Panc1 (cell line): ENCODE data around the gene ZDHHC4. TPM values are rescaled to one million over a fixed set of nuclear protein-coding genes. Genes with fewer than 3 reads are reported as not detected.

Experiments used
- ATAC-seq: fragments of 200-7000 bp; cut with Tn5 transposase; 2 replicates; pipeline ENCODE4 v1.9.1; 2020; ENCODE audit warnings: mild to moderate bottlenecking, moderate library complexity
- BruUV-seq: library from RNA; stranded (reverse); fragments of 400-500 nt; replicated peaks from 2 replicates; lab custom pipeline; 2021; lab: Mats Ljungman, UMichigan
- CTCF ChIA-PET: fragments of 300-600 bp; sonication (Branson Sonifier 250); formaldehyde crosslinking; loops from one replicate; lab custom pipeline; 2022; ENCODE audit warnings: antibody characterized with exemption; lab: Charles Lee
- POLR2A ChIA-PET: fragments of 300-600 bp; sonication (Branson Sonifier 250); formaldehyde crosslinking; loops from one replicate; lab custom pipeline; 2022; ENCODE audit warnings: antibody characterized with exemption; lab: Charles Lee
- DNase-seq: peaks from one replicate; pipeline ENCODE4 v3.0.0-alpha.2; 2010; ENCODE audit warnings: low read depth, low spot score
- H3K27ac ChIP-seq: 2 replicates; pipeline ENCODE4 v1.5.1; 2011; ENCODE audit warnings: mild to moderate bottlenecking, low read length, inconsistent platforms
- H3K27me3 ChIP-seq: fragments of 200-500 bp; sonication (Bioruptor generic); 2 replicates; pipeline ENCODE4 v1.6.0; 2014; ENCODE audit warnings: low read length, inconsistent platforms; ENCODE audit not compliant: control insufficient read depth, insufficient read depth
- H3K36me3 ChIP-seq: fragments of 200-500 bp; sonication (Bioruptor generic); 2 replicates; pipeline ENCODE4 v1.5.1; 2014; ENCODE audit warnings: inconsistent platforms, mild to moderate bottlenecking, low read length, moderate library complexity; ENCODE audit not compliant: control insufficient read depth, insufficient read depth
- H3K4me1 ChIP-seq: 2 replicates; pipeline ENCODE4 v1.5.1; 2011; ENCODE audit warnings: inconsistent platforms, mild to moderate bottlenecking, low read length, moderate library complexity; ENCODE audit not compliant: control insufficient read depth, insufficient read depth
- H3K4me3 ChIP-seq, 2 experiments: 2 replicates each; pipeline ENCODE4 v1.5.1; 2011 to 2012; ENCODE audit warnings: low read depth in 2 of 2, low read length in 2 of 2, mild to moderate bottlenecking in 2 of 2, inconsistent platforms in 1 of 2, moderate library complexity in 1 of 2
- H3K9me3 ChIP-seq: fragments of 200-500 bp; sonication (Bioruptor generic); 2 replicates; pipeline ENCODE4 v1.5.1; 2014; ENCODE audit warnings: low read depth, mild to moderate bottlenecking, inconsistent platforms, low read length, moderate library complexity; ENCODE audit not compliant: control insufficient read depth, insufficient read depth
- POLR2AphosphoS5 ChIP-seq: IDR thresholded peaks from 2 replicates; pipeline ENCODE4 v1.6.1; 2012; ENCODE audit warnings: mild to moderate bottlenecking, low read depth, low read length, moderate library complexity
- SIN3A ChIP-seq: IDR thresholded peaks from 2 replicates; pipeline ENCODE4 v1.6.1; 2012; ENCODE audit warnings: low read depth, mild to moderate bottlenecking, low read length, moderate library complexity, borderline replicate concordance; ENCODE audit not compliant: insufficient read depth
- TCF7L2 ChIP-seq: IDR thresholded peaks from 2 replicates; pipeline ENCODE4 v1.6.1; 2011; ENCODE audit warnings: mild to moderate bottlenecking, low read depth, low read length, inconsistent platforms
- in situ Hi-C: cut with HindIII; loops from 2 replicates; pipeline ENCODE4 v1.10.0; 2016; ENCODE audit warnings: low sequenced_read_pairs, low pct_unique_long_range_greater_than_20kb
- intact Hi-C: fragments of 100-400 bp; cut with micrococcal nuclease; formaldehyde crosslinking; loops from one replicate; pipeline ENCODE4 v1.10.0; 2022; ENCODE audit not compliant: unreplicated experiment
- total RNA-seq: library from RNA; stranded (reverse); gene quantifications from one replicate; pipeline ENCODE4 v1.2.1, GENCODE V29; 2021; ENCODE audit not compliant: unreplicated experiment
- TF ChIP-seq, protein P1 (sequence below), 2 experiments: IDR thresholded peaks; 2 replicates each; pipeline ENCODE4 v1.6.1; 2011 to 2012; ENCODE audit warnings: low read depth in 2 of 2, control low read depth in 1 of 2, low read length in 1 of 2, mild to moderate bottlenecking in 1 of 2, moderate library complexity in 1 of 2; ENCODE audit not compliant: insufficient read depth in 1 of 2
- TF ChIP-seq, protein P2 (sequence below): fragments of 450-650 bp; IDR thresholded peaks from 2 replicates; pipeline ENCODE4 v1.5.1; 2017; ENCODE audit warnings: mild to moderate bottlenecking

The ZDHHC4 gene
- total RNA-seq, 1 experiment from 2014 or later: 113 TPM

DNA sequence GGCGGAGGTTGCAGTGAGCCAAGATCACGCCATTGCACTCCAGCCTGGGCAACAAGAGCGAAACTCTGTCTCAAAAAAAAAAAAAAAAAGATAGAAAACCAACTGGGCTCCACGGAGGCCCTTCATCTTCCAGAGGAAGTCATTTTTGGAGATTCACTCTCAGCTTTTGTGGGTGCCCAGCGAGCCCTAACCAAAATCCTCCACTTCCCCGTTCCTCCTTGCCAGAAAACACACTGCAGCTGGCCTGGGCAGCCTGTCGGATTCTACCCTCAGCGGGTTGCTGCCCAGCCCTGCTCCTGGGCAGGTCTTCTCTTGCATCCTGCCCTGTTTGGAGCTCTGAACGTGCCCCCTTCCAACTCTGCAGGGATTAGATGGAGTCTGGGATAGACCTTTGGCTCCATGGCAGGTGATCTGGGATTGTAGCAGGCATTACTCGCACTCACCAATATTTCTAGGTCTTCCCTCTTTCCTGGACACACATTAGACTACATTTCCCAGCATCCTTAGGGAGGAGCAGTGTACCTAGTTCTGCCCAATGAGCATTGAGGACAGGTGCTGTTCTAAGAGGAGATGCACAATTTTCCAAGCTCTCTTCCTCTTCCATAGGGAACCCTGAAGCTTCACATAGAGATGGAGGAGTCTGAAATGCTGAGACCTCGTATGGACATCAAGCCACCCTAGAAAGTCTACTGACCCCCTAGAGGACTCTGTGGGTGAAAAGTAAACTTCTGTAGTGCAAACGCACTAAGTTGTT lies 30.6 kb upstream of the ZDHHC4 start:
- CTCF ChIA-PET: no interaction called here
- no peaks in the 10 kb centered on the region for H3K36me3 ChIP-seq
- POLR2A ChIA-PET: no interaction called here
- TF ChIP-seq POLR2AphosphoS5 (no peak), SIN3A (no peak), TCF7L2 (no peak)
- TF ChIP-seq, protein P1, sequence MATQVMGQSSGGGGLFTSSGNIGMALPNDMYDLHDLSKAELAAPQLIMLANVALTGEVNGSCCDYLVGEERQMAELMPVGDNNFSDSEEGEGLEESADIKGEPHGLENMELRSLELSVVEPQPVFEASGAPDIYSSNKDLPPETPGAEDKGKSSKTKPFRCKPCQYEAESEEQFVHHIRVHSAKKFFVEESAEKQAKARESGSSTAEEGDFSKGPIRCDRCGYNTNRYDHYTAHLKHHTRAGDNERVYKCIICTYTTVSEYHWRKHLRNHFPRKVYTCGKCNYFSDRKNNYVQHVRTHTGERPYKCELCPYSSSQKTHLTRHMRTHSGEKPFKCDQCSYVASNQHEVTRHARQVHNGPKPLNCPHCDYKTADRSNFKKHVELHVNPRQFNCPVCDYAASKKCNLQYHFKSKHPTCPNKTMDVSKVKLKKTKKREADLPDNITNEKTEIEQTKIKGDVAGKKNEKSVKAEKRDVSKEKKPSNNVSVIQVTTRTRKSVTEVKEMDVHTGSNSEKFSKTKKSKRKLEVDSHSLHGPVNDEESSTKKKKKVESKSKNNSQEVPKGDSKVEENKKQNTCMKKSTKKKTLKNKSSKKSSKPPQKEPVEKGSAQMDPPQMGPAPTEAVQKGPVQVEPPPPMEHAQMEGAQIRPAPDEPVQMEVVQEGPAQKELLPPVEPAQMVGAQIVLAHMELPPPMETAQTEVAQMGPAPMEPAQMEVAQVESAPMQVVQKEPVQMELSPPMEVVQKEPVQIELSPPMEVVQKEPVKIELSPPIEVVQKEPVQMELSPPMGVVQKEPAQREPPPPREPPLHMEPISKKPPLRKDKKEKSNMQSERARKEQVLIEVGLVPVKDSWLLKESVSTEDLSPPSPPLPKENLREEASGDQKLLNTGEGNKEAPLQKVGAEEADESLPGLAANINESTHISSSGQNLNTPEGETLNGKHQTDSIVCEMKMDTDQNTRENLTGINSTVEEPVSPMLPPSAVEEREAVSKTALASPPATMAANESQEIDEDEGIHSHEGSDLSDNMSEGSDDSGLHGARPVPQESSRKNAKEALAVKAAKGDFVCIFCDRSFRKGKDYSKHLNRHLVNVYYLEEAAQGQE (IDR thresholded peaks at IDR 0.05; ENCODE audit: insufficient read depth in 1 of 2, low read depth in 2 of 2, low read length in 1 of 2): no peak
- TF ChIP-seq, protein P2, sequence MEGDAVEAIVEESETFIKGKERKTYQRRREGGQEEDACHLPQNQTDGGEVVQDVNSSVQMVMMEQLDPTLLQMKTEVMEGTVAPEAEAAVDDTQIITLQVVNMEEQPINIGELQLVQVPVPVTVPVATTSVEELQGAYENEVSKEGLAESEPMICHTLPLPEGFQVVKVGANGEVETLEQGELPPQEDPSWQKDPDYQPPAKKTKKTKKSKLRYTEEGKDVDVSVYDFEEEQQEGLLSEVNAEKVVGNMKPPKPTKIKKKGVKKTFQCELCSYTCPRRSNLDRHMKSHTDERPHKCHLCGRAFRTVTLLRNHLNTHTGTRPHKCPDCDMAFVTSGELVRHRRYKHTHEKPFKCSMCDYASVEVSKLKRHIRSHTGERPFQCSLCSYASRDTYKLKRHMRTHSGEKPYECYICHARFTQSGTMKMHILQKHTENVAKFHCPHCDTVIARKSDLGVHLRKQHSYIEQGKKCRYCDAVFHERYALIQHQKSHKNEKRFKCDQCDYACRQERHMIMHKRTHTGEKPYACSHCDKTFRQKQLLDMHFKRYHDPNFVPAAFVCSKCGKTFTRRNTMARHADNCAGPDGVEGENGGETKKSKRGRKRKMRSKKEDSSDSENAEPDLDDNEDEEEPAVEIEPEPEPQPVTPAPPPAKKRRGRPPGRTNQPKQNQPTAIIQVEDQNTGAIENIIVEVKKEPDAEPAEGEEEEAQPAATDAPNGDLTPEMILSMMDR: no peak
- peak; percentile 70 for ATAC-seq
- H3K4me3 ChIP-seq: no peak overlapping the region
- intact Hi-C loops: no loop called here
- no peaks in the 10 kb centered on the region for H3K27me3 ChIP-seq
- H3K4me1 ChIP-seq: no peaks in the 10 kb centered on the region
- DNase-seq: no peak
- in situ Hi-C loops: no loop called here
- no peak overlapping the region for H3K27ac ChIP-seq
- no peaks in the 10 kb centered on the region for H3K9me3 ChIP-seq
- no TSS peak for BruUV-seq

DNA sequence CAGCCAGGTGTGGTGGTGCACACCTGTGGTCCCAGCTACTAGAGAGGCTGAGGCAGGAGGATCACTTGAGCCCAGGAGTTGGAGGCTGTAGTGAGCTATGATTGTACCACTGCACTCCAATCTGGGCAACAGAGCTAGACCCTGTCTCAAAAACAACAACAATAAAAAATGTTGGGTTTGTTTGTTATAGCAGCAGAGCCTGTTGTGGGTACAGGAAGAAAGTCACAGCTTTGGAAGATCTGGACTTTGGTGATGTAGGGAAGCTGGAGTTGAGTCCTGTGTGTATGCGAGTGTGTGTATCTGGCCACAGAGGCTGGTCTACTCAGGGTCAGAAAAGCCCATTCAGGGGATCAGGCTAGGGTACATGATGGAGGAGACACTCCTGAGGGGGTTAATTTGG lies 29.9 kb upstream of the ZDHHC4 start:
- no peaks in the 10 kb centered on the region for H3K27me3 ChIP-seq
- no TSS peak for BruUV-seq
- intact Hi-C loops: no loop called here
- in situ Hi-C loops: no loop called here
- TF ChIP-seq, protein P2: no peak
- TF ChIP-seq POLR2AphosphoS5: no peak
- no peak for TF ChIP-seq TCF7L2
- no peak for TF ChIP-seq SIN3A
- no peaks in the 10 kb centered on the region for H3K36me3 ChIP-seq
- no peak overlapping the region for H3K4me3 ChIP-seq
- no peaks in the 10 kb centered on the region for H3K4me1 ChIP-seq
- H3K9me3 ChIP-seq: no peaks in the 10 kb centered on the region
- ATAC-seq: no peak
- DNase-seq: no peak
- POLR2A ChIA-PET: no interaction called here
- CTCF ChIA-PET: no interaction called here
- H3K27ac ChIP-seq: no peak overlapping the region
